HL-60 (cell line): ENCODE data around the gene PGLYRP2.

ENCODE experiments used
- CTCF ChIP-seq: IDR thresholded peaks from one replicate; pipeline ENCODE4 v1.5.1; 2011; ENCODE audit warnings: low read length, control low read depth, inconsistent platforms; ENCODE audit not compliant: insufficient read depth
- GABPA ChIP-seq: IDR thresholded peaks from 2 replicates; pipeline ENCODE4 v1.6.1; 2012; ENCODE audit warnings: low read depth

GRCh38 chr19:15525291-15525690 lies 46.0 kb upstream of the PGLYRP2 start:
- TF ChIP-seq CTCF (no peak), GABPA (no peak)
